Muscle layer of colon (tissue), 2 donors: ENCODE results near the gene WBP2.

Experiments used
- H3K27ac ChIP-seq: one replicate; pipeline ENCODE4 v1.7.0; 2013; ENCODE audit warnings: low read depth, mild to moderate bottlenecking, low read length, moderate library complexity
- H3K27me3 ChIP-seq, 2 donors: one replicate each; pipeline ENCODE4 v1.7.0; 2013; ENCODE audit warnings: low read length in 2 of 2, mild to moderate bottlenecking in 2 of 2; ENCODE audit not compliant: insufficient read depth in 2 of 2, control insufficient read depth in 1 of 2
- H3K36me3 ChIP-seq: one replicate; pipeline ENCODE4 v1.7.0; 2013; ENCODE audit warnings: mild to moderate bottlenecking, low read length; ENCODE audit not compliant: insufficient read depth
- H3K4me1 ChIP-seq: one replicate; pipeline ENCODE4 v1.7.0; 2013; ENCODE audit warnings: mild to moderate bottlenecking, low read length; ENCODE audit not compliant: insufficient read depth
- H3K4me3 ChIP-seq, 2 donors: one replicate each; pipeline ENCODE4 v1.7.0; 2013; ENCODE audit warnings: low read length in 2 of 2, low read depth in 1 of 2, mild to moderate bottlenecking in 1 of 2, moderate library complexity in 1 of 2
- H3K9ac ChIP-seq: one replicate; pipeline ENCODE4 v1.7.0; 2013; ENCODE audit warnings: low read length
- H3K9me3 ChIP-seq: one replicate; pipeline ENCODE4 v1.7.0; 2013; ENCODE audit warnings: mild to moderate bottlenecking, low read length
- donor health status: abdominal sarcoma.
- donor health status: Adenocarcinoma of cecum.

Gene WBP2

DNA sequence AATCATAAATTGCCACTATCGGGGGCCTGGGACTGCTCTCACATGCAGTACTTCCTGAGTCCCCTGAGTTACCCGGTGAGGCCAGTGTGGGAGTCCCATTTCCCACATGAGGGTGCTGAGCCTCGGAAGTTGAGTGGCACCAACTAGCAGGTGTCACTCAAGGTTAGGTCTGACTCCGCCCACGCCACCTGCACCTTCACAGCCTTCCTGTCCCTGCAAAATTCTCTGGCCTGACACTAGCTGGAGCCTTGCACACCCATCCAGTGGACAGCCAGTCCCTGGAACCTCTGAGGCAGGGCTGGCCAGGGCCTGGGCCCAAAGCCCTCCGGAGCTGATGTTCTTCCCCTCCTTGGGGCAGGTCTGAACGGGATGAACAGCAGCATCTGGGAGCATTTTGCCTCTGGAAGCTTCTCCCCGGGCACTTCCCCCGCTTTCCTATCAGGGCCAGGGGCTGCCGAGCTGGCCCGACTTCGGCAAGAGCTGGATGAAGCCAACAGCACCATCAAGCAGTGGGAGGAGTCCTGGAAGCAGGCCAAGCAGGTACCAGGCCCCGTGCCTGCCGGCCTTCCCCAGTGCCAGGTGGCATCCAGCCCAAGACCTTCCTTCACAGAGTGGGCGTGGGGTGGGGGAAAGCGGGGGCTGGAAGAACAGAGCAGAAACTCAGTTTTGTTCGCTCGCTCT lies 32.9 kb downstream of the WBP2 start:
- Histone ChIP-seq H3K27ac (no peak overlapping the region), H3K9ac (no peak overlapping the region)

DNA sequence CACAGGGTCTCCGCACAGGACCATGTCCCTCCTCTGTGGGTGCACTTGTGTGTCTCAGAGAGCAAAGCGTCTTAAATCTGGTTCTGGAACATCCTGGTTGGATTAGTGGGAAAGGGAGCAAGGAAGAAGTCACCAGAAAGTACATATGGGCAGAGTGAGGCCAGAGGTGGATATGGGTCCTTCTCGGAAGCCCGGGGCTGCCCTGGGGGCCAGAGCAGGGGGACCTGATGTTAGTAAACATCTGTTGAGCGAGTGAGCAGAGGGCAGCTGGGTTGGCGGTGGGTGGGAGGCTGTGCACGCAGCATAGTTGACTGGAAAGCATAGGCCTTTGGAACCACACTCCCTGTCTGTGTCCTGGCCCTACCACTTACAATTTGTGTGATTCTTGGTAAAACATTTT lies 33.6 kb downstream of the WBP2 start:
- H3K27ac ChIP-seq = no peak overlapping the region

More for the DNA sequence above, 32.9 kb downstream of the WBP2 start:
- no peak overlapping the region for H3K4me3 ChIP-seq
- peaks cover 71% of the 10 kb centered on the region for H3K36me3 ChIP-seq
- no peaks in the 10 kb centered on the region for H3K27me3 ChIP-seq
- H3K4me1 ChIP-seq = peaks cover 3% of the 10 kb centered on the region
- no peaks in the 10 kb centered on the region for H3K9me3 ChIP-seq

DNA sequence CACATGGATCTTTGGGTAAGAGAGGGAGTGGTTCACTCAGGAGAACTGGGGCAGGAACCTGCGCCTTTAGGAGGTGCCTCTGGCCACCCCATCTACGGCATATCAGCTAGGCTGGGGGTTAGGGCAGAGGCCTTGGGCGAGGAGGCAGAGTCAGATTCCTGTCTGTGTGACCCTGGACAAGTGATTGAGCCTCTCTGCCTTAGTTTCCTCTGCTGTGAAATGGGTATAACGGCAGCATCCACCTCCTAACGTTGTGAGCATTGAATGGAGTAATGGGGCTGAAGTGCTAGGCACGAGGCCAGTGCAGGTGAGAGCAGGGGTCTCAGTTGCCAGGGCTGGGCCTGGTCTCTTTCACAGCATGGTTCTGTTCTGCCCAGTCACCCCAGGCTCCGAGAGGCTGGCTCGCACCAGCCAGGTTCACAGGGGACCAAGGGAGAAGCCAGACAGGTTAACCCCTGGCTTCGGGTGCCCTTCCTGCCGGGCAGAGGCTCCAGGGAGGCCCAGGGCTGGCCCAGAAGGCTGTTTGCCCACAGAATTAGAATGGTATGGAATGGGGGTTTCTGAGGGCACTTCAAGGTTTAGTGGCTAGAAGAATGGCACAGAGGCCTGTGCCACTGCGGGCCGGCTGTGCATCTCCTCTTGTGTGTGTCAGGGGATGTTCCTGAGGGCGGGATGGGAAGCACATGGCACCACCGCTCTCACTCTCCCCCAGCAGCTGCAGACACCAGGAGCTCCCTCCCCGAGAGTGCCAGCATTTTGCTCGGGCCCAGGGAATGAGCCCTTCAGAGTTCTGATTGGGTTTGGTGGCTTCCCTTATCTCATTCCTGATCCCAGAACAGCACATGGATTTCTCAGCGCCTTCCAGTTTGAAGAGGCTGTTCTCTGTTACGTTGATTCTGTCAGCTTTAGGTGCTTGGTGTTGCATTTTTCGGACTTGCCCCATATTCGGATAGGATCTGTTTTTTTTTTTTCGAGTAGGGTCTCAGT lies 34.7 kb downstream of the WBP2 start:
- no peaks in the 10 kb centered on the region for H3K4me1 ChIP-seq
- H3K9me3 ChIP-seq = no peaks in the 10 kb centered on the region
- H3K27me3 ChIP-seq = no peaks in the 10 kb centered on the region
- H3K36me3 ChIP-seq = peaks cover 87% of the 10 kb centered on the region
- no peak overlapping the region for H3K4me3 ChIP-seq
- H3K9ac ChIP-seq = no peak overlapping the region
- no peak overlapping the region for H3K27ac ChIP-seq

More for the DNA sequence above, 33.6 kb downstream of the WBP2 start:
- Histone ChIP-seq H3K4me1 (no peaks in the 10 kb centered on the region), H3K9me3 (no peaks in the 10 kb centered on the region), H3K27me3 (no peaks in the 10 kb centered on the region), H3K4me3 (no peak overlapping the region), H3K9ac (no peak overlapping the region), H3K36me3 (peaks cover 78% of the 10 kb centered on the region)

DNA sequence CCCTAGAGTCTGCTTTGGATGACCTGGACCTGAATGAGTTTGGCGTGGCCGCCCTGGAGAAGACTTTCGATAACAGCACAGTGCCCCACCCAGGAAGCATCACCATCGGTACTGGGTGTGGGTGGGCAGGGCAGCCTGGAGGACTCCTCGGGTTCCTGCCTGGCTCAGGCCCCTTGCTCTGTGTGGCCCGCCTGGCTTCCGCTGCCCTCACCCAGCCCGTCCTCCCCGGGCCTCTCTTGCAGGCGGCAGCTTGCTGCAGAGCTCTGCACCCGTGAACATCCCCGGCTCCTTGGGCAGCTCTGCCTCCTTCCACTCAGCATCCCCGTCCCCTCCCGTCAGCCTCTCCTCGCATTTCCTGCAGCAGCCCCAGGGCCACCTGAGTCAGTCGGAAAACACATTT lies 35.5 kb downstream of the WBP2 start:
- H3K9me3 ChIP-seq = no peaks in the 10 kb centered on the region
- H3K9ac ChIP-seq = no peak overlapping the region
- peaks cover 92% of the 10 kb centered on the region for H3K36me3 ChIP-seq
- no peak overlapping the region for H3K27ac ChIP-seq
- no peaks in the 10 kb centered on the region for H3K4me1 ChIP-seq
- H3K27me3 ChIP-seq = no peaks in the 10 kb centered on the region
- no peak overlapping the region for H3K4me3 ChIP-seq

DNA sequence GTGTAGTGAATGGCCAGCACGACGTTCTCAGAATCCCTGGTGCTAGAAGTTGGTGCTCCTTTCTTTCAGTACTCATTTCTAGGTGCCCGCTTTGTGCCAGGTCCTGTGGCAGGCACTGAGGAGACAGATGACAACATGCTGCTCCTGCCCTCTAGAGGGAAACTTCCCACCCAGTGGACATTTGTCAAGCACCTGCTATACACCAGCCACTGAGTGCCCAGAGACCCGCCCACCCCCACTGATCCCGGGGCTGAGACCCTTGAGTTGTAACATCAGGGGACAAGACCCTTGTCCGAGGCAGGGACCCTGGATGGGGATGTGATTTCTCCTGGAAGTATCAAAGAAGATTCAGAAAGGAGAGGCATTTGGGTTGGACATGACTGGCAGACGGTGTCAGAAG lies 36.0 kb downstream of the WBP2 start:
- H3K4me1 ChIP-seq = no peaks in the 10 kb centered on the region
- no peaks in the 10 kb centered on the region for H3K9me3 ChIP-seq
- no peak overlapping the region for H3K9ac ChIP-seq
- H3K27me3 ChIP-seq = no peaks in the 10 kb centered on the region
- no peak overlapping the region for H3K4me3 ChIP-seq
- H3K36me3 ChIP-seq = peaks cover 92% of the 10 kb centered on the region
- H3K27ac ChIP-seq = no peak overlapping the region

DNA sequence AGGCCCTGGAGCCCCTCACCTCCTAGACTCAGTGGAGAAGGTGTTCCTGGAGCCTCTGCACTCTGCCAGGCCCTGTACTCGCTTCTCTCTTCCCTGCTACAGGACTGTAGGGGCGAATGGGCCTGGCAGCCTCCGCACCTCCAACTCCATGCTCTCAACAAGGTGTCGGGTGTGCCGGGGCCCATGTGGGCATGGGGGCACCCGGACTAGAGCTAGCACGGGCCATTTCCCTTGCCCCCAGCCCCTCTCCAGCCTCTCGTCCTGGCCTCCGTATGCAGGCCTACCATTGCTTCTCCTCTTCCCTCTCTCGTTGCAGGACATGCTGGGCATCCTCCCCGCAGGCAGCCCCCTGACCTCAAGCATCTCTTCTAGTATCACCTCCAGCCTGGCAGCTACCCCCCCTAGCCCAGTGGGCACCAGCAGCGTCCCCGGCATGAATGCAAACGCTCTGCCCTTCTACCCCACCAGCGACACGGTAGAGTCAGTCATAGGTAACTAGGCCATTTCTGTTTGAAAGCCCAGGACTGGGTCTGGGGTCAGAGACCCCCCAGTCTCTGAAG lies 36.7 kb downstream of the WBP2 start:
- Histone ChIP-seq H3K9ac (no peak overlapping the region), H3K27me3 (no peaks in the 10 kb centered on the region), H3K27ac (no peak overlapping the region), H3K4me1 (no peaks in the 10 kb centered on the region), H3K9me3 (no peaks in the 10 kb centered on the region), H3K4me3 (no peak overlapping the region), H3K36me3 (peaks cover 91% of the 10 kb centered on the region)

DNA sequence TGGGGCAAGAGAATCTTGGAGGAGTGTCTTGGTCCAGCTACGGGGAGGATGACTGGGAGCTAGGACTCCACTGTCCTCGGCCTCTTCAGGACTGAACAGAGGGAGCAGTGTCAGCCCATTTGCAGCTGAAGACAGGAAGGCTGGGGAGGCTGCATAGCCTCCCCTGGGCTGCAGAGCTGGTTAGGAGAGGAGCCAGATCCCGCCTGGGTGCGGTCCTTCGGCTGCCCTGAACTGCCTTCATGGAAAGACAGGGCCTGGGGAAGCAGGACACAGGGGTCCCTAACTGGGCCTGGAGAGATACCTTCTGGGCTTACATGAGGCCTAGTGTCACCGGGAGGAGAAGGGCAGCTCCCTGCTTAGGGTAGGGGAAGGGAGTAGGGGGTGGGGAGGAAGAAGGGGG lies 37.6 kb downstream of the WBP2 start:
- peaks cover 92% of the 10 kb centered on the region for H3K36me3 ChIP-seq
- H3K4me1 ChIP-seq = no peaks in the 10 kb centered on the region
- H3K9ac ChIP-seq = no peak overlapping the region
- no peak overlapping the region for H3K4me3 ChIP-seq
- H3K9me3 ChIP-seq = no peaks in the 10 kb centered on the region
- H3K27ac ChIP-seq = no peak overlapping the region
- H3K27me3 ChIP-seq = no peaks in the 10 kb centered on the region

DNA sequence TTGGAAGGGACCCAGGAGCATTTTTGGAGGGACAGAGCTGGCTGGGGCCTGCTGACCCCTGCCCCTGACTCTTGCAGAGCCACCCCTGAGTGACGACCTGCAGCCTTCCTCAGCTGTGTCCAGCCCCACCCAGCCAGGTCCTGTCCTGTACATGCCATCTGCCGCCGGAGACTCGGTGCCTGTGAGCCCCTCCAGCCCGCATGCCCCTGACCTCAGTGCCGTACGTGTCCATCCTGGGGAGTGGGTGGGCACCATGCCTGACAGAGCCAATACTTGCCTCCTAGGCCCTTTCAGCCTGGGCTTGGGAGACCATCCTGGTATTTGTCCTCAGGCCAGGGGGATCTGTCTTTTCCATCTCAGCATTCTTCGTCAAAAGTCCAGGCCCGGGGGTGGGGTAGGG lies 38.4 kb downstream of the WBP2 start:
- H3K36me3 ChIP-seq = peaks cover 92% of the 10 kb centered on the region
- no peaks in the 10 kb centered on the region for H3K27me3 ChIP-seq

DNA sequence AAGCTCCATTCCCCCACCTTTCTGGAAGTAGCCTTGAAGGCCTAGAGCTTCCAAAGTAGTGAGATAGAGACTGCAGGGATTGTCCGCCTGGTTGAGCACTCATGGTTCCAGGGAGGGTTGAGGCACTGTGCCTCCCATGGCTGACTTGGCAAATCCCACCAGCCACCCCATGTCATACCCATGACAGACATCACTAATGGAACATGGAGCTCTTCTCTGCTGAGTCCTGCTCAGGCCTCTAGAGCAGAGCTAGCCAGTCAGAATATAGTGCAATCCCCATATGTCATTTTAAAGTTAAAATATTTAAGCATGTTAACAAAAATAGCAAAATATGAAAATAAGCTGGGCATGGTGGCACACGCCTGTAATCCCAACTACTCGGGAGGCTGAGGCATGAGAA lies 39.7 kb downstream of the WBP2 start:
- no peak overlapping the region for H3K27ac ChIP-seq
- no peaks in the 10 kb centered on the region for H3K27me3 ChIP-seq
- no peak overlapping the region for H3K4me3 ChIP-seq
- no peaks in the 10 kb centered on the region for H3K9me3 ChIP-seq
- no peak overlapping the region for H3K9ac ChIP-seq
- peaks cover 87% of the 10 kb centered on the region for H3K36me3 ChIP-seq
- no peaks in the 10 kb centered on the region for H3K4me1 ChIP-seq

More for the DNA sequence above, 38.4 kb downstream of the WBP2 start:
- Histone ChIP-seq H3K9ac (no peak overlapping the region), H3K4me3 (no peak overlapping the region), H3K4me1 (no peaks in the 10 kb centered on the region), H3K27ac (no peak overlapping the region), H3K9me3 (no peaks in the 10 kb centered on the region)

DNA sequence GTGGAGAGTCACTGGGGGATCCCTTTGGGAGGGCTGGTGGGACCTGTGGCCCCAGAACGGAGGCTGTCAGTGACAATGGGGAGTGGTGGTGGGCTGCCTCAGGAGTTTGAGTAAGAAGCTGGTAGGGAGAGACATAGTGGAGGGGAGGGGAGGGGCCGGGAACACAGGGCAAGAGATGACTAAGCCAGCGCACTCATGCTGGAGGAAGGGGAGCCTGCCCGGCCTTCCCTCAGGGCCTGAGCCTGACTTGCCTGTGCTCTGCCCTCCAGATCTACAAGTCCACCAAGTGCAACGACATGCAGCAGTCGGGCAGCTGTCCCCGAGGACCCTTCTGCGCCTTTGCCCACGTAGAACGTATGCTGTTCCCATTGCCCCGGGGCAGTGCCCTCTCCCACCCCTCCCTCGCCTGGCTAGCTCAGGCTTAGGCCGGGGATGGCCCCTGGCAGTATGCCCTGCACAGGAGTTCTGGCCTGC lies 40.2 kb downstream of the WBP2 start:
- H3K4me1 ChIP-seq = no peaks in the 10 kb centered on the region
- no peak overlapping the region for H3K9ac ChIP-seq
- no peaks in the 10 kb centered on the region for H3K9me3 ChIP-seq
- no peak overlapping the region for H3K4me3 ChIP-seq
- no peaks in the 10 kb centered on the region for H3K27me3 ChIP-seq
- H3K36me3 ChIP-seq = peaks cover 86% of the 10 kb centered on the region
- H3K27ac ChIP-seq = no peak overlapping the region

DNA sequence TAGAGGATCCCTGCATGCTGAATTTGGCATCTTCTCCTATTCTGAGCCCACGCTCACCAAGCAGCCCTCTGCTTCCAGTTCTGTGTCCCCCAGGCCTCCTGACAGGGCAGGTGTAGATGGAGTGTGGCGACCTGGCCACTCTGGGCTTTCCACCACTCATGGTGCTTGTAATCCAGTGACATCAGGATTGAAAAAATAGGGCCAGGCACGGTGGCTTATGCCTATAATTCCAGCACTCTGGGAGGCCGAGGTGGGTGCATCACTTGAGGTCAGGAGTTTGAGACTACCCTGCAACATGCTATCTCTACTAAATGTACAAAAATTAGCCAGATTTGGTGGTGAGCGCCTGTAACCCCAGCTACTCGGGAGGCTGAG lies 41.1 kb downstream of the WBP2 start:
- Histone ChIP-seq H3K27me3 (no peaks in the 10 kb centered on the region), H3K36me3 (peaks cover 81% of the 10 kb centered on the region), H3K9me3 (no peaks in the 10 kb centered on the region), H3K4me1 (peaks cover 5% of the 10 kb centered on the region), H3K4me3 (no peak overlapping the region), H3K27ac (no peak overlapping the region), H3K9ac (no peak overlapping the region)
